CD4-positive, alpha-beta T cell treated with Interleukin-15 for 4 hours (primary cell): ENCODE measurements around the gene OR2J2.
"Not testable (repeated sequence)": the region's sequence is repeated elsewhere in the genome, so short reads cannot be mapped to it uniquely, and the experiment has no call there.

Experiments used
- DNase-seq: peaks from one replicate; pipeline ENCODE4 v3.0.0-alpha.2; 2020; ENCODE audit warnings: low spot score

Gene OR2J2

GRCh38 chr6:29170607-29171006 lies at the start of gene OR2J2:
Gene OR2J2, plus strand, starts transcription at chr6:29170907. Its CDS starts 2,729 bp downstream, at chr6:29173636.
- DNase-seq = not testable (repeated sequence)

GRCh38 chr6:29129326-29130012 lies 41.2 kb upstream of the OR2J2 start:
- no peak for DNase-seq

- DNase-seq = no peak
Measured at GRCh38 chr6:29130644-29131043, 40.1 kb upstream of the OR2J2 start.

- DNase-seq = no peak
Measured at GRCh38 chr6:29131691-29132090, 39.0 kb upstream of the OR2J2 start.

- no peak for DNase-seq
Measured at GRCh38 chr6:29137724-29138123, 33.0 kb upstream of the OR2J2 start.

GRCh38 chr6:29141606-29142005 lies 29.1 kb upstream of the OR2J2 start:
- no peak for DNase-seq

DNA sequence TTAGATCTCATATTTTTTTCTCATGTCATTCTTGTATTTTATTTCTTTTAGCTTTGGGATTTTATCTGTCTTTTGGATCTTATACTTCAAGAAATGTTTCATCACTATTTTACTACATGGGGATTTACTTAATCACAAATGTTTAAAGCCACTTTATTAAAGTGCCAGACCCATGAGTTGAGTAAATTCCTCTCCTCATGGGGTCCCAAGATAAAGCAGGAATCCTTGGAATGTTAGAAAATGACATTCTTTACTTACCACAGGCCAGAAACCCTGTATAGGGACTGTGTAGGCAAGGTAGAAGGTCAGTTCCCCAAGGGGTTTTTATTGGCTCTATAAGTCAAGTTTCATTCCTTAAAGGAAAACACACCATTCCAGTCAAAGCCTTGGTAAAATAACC lies 28.4 kb upstream of the OR2J2 start:
- no peak for DNase-seq

- no peak for DNase-seq
Measured at GRCh38 chr6:29146179-29146578, 24.5 kb upstream of the OR2J2 start.

GRCh38 chr6:29147074-29147473 lies 23.6 kb upstream of the OR2J2 start:
- DNase-seq = no peak

- not testable (repeated sequence) for DNase-seq
Measured at GRCh38 chr6:29149444-29149843, 21.3 kb upstream of the OR2J2 start.

GRCh38 chr6:29153083-29153482 lies 17.6 kb upstream of the OR2J2 start:
- DNase-seq = no peak

DNA sequence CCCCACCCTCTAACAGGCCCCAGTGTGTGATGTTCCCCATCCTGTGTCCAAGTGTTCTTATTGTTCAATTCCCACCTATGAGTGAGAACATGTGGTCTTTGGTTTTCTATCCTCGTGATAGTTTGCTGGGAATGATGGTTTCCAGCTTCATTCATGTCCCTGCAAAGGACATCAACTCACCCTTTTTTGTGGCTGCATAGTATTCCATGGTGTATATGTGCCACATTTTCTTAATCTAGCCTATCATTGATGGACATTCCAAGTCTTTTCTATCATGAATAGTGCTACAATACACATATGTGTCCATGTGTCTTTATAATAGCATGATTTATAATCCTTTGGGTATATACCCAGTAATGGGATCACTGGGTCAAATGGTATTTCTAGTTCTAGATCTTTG lies 15.5 kb upstream of the OR2J2 start:
- DNase-seq = not testable (repeated sequence)

- not testable (repeated sequence) for DNase-seq
Measured at GRCh38 chr6:29159922-29160321, 10.8 kb upstream of the OR2J2 start.

DNA sequence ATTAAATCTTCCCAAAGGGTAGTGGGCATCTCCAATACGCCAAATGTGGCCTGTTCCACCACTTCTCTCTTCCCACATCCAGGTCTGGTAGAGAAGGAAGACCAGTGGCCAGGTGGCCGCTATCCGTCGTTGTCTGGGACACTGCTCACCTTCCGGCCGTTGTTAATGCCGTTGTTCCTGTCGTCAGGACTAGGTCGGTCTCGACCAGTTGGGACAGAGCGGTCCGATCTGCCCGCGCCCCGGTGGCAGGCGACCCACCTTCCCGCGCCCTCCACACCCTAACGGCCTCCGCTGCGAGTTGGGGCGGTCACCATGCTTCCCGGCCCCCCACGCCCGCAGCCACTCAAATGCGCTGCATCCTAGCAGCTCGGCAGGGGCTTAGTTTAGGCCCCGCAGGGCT lies 5.1 kb upstream of the OR2J2 start:
- DNase-seq = not testable (repeated sequence)

DNA sequence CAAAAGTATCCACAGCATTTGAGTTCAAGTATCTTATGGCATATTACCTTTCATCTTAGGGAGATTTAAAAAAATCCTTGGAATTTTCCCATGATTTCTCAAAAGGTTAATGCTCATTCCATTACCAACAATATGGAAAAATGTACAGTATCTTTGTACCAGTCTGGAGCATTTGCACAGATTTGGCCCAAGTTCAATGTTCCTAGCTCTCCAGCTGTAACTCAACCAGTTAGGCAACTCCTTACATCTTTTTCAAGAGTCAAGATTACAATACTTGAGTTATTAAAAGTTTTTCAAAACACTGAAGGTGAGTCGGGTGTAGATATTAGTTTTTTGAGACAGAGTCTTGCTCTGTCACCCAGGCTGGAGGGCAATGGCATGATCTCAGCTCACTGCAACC lies 1.0 kb downstream of the OR2J2 start:
- no peak for DNase-seq

- DNase-seq = no peak
Measured at GRCh38 chr6:29183594-29183993, 12.9 kb downstream of the OR2J2 start.

DNA sequence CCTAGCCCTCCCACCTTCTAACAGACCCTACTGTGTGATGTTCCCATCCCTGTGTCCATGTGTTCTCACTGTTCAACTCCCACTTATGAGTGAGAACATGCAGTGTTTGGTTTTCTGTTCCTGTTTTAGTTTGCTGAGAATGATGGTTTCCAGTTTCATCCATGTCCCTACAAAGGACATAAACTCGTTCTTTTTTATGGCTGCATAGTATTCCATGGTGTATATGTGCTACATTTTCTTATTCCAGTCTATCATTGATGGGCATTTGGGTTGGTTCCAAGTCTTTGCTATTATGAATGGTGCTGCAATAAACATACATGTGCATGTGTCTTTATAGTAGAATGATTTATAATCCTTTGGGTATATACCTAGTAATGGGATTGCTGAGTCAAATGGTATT lies 18.0 kb downstream of the OR2J2 start:
- not testable (repeated sequence) for DNase-seq

GRCh38 chr6:29200767-29201662 lies 30.3 kb downstream of the OR2J2 start:
- no peak for DNase-seq

DNA sequence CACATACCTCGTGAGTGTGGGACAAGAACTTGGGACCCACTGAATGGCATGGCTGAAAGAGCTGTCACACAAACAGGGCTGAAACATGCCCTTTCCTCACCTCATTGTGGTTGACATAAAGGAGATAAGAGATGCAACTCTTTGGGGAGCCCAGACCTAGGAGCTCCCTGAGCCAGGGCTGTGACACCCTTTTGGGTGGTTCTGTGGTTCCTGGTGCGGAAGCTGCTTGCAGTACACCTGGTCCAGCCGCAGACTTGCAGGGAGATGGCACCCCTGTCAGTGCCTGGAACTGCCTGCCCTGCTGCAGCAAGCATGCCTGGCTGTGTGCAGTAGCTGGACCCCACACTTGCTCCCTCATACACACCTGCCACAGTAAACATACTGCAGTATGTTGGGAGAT lies 31.3 kb downstream of the OR2J2 start:
- no peak for DNase-seq

GRCh38 chr6:29211488-29211887 lies 40.8 kb downstream of the OR2J2 start:
- no peak for DNase-seq

- no peak for DNase-seq
Measured at GRCh38 chr6:29216528-29216927, 45.8 kb downstream of the OR2J2 start.

- not testable (repeated sequence) for DNase-seq
Measured at GRCh38 chr6:29217242-29217641, 46.5 kb downstream of the OR2J2 start.

DNA sequence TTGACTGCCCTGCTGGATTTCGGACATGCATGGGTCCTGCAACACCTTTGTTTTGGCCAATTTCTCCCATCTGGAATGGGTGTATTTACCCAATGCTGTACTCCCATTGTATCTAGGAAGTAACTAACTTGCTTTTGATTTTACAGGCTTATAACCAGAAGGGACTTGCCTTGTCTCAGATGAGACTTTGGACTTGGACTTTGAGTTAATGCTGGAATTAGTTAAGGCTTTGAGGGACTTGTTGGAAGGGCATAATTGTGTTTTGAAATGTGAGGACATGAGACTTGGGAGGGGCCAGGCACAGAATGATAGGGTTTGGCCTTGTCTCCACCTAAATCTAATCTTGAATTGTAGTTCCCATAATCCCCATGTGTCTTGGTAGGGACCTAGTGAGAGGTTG lies 47.3 kb downstream of the OR2J2 start:
- DNase-seq = not testable (repeated sequence)
